NT2/D1 (cell line): Measurements from ENCODE around the gene FABP1.

Experiments
- SUZ12 ChIP-seq: IDR thresholded peaks from 2 replicates; pipeline ENCODE4 v1.6.1; 2011; ENCODE audit not compliant: insufficient read length, insufficient read depth; ENCODE audit errors: extremely low read depth
- YY1 ChIP-seq: IDR thresholded peaks from 2 replicates; pipeline ENCODE4 v1.6.1; 2011; ENCODE audit not compliant: insufficient read length, insufficient read depth
- ZNF274 ChIP-seq: IDR thresholded peaks from 2 replicates; pipeline ENCODE4 v1.6.1; 2011; ENCODE audit warnings: mild to moderate bottlenecking, low read depth, low read length

GRCh38 chr2:88165332-88166003 is 37.6 kb upstream of the FABP1 start:
- TF ChIP-seq ZNF274 = no peak
- no peak for TF ChIP-seq SUZ12
- no peak for TF ChIP-seq YY1
